SK-N-SH treated with all-trans-retinoic acid at 6 μM for 48 hours (cell line): ENCODE measurements around the gene ATPAF1.

Source experiments
- ARNTL ChIP-seq: fragments of 450-650 bp; formaldehyde crosslinking; IDR thresholded peaks from 2 replicates; pipeline ENCODE4 v1.5.0; 2020; ENCODE audit warnings: low read depth, mild to moderate bottlenecking, moderate library complexity, borderline replicate concordance
- GLIS3 ChIP-seq: fragments of 250-450 bp; sonication (Bioruptor Pico); IDR thresholded peaks from 2 replicates; pipeline ENCODE4 v1.5.0; 2020; ENCODE audit warnings: mild to moderate bottlenecking, moderate library complexity
- OSR1 ChIP-seq: fragments of 250-450 bp; sonication (Bioruptor Pico); IDR thresholded peaks from 2 replicates; pipeline ENCODE4 v1.8.0; 2022; ENCODE audit warnings: moderate library complexity, mild to moderate bottlenecking, inconsistent platforms
- PPARA ChIP-seq: fragments of 250-450 bp; sonication (Bioruptor Pico); IDR thresholded peaks from 2 replicates; pipeline ENCODE4 v1.5.0; 2020; ENCODE audit warnings: mild to moderate bottlenecking, borderline replicate concordance
- RARB ChIP-seq: fragments of 250-450 bp; sonication (Bioruptor Pico); IDR thresholded peaks from 2 replicates; pipeline ENCODE4 v1.8.0; 2021; ENCODE audit warnings: mild to moderate bottlenecking, moderate library complexity
- SNAI2 ChIP-seq: fragments of 250-450 bp; sonication (Bioruptor Pico); IDR thresholded peaks from 2 replicates; pipeline ENCODE4 v1.5.0; 2020; ENCODE audit warnings: mild to moderate bottlenecking, moderate library complexity
- TCF4 ChIP-seq: fragments of 250-450 bp; sonication (Bioruptor Pico); IDR thresholded peaks from 2 replicates; pipeline ENCODE4 v1.8.0; 2021; ENCODE audit warnings: mild to moderate bottlenecking, moderate library complexity, borderline replicate concordance
- ZC3H10 ChIP-seq: fragments of 250-450 bp; sonication (Bioruptor Pico); IDR thresholded peaks from 2 replicates; pipeline ENCODE4 v1.5.1; 2021; ENCODE audit warnings: mild to moderate bottlenecking, moderate library complexity
- ZNF565 ChIP-seq: fragments of 450-650 bp; formaldehyde crosslinking; conservative IDR thresholded peaks from 2 replicates; pipeline ENCODE4 v1.5.0; 2020; ENCODE audit warnings: low read depth, mild to moderate bottlenecking, moderate library complexity
- TF ChIP-seq, protein P1 (sequence below): fragments of 250-450 bp; sonication (Bioruptor Pico); IDR thresholded peaks from 2 replicates; pipeline ENCODE4 v1.5.0; 2020; ENCODE audit warnings: mild to moderate bottlenecking, moderate library complexity
- TF ChIP-seq, protein P2 (sequence below): fragments of 250-450 bp; sonication (Bioruptor Pico); IDR thresholded peaks from 2 replicates; pipeline ENCODE4 v1.8.0; 2020; ENCODE audit warnings: mild to moderate bottlenecking, moderate library complexity, borderline replicate concordance
- TF ChIP-seq, protein P3 (sequence below): fragments of 250-450 bp; sonication (Bioruptor Pico); IDR thresholded peaks from 2 replicates; pipeline ENCODE4 v1.5.1; 2020; ENCODE audit warnings: low read depth, mild to moderate bottlenecking, moderate library complexity
- TF ChIP-seq, protein P4 (sequence below): fragments of 250-450 bp; sonication (Bioruptor Pico); IDR thresholded peaks from 2 replicates; pipeline ENCODE4 v1.5.1; 2021; ENCODE audit warnings: mild to moderate bottlenecking, moderate library complexity

DNA sequence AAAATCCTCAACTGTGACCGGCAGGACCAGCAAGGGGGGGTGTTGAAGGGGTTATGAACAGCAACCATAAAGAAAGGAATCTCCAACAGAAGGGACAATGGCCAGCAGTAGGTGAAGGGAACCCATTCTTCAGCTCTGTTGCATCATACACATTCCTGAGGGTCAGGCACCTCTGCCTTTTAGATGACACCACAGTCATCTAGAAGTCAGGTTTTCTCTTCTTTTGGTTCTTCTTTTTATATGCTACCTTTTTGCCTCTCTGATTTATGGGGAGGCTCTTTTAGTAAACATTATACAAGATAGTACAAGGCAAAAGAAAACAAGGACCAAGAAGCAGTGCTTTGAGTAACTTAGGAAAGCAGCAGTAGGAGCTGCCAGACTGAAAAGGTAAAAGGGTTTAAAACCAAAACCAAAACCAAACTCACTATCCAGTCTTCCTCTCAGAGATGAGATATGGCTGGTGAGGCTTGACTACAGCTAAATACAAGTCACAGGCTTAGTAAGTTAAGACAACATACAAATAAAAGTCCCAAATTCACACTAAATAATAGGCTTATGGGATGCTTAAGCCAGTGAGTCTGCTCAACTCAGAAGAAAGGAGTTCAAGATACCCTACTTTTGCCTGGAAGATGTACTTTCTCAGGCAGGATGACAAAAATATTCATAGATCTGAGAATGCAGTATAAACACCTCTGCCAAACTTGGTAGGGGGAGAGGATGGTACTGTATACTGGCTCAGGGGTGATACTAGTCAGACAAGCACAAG, 7.6 kb upstream of the ATPAF1 start:
- TF ChIP-seq, protein P1, sequence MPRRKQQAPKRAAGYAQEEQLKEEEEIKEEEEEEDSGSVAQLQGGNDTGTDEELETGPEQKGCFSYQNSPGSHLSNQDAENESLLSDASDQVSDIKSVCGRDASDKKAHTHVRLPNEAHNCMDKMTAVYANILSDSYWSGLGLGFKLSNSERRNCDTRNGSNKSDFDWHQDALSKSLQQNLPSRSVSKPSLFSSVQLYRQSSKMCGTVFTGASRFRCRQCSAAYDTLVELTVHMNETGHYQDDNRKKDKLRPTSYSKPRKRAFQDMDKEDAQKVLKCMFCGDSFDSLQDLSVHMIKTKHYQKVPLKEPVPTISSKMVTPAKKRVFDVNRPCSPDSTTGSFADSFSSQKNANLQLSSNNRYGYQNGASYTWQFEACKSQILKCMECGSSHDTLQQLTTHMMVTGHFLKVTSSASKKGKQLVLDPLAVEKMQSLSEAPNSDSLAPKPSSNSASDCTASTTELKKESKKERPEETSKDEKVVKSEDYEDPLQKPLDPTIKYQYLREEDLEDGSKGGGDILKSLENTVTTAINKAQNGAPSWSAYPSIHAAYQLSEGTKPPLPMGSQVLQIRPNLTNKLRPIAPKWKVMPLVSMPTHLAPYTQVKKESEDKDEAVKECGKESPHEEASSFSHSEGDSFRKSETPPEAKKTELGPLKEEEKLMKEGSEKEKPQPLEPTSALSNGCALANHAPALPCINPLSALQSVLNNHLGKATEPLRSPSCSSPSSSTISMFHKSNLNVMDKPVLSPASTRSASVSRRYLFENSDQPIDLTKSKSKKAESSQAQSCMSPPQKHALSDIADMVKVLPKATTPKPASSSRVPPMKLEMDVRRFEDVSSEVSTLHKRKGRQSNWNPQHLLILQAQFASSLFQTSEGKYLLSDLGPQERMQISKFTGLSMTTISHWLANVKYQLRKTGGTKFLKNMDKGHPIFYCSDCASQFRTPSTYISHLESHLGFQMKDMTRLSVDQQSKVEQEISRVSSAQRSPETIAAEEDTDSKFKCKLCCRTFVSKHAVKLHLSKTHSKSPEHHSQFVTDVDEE = no peak
- TF ChIP-seq ZNF565 (CRISPR knock-in tag) = no peak
- TF ChIP-seq, protein P2, sequence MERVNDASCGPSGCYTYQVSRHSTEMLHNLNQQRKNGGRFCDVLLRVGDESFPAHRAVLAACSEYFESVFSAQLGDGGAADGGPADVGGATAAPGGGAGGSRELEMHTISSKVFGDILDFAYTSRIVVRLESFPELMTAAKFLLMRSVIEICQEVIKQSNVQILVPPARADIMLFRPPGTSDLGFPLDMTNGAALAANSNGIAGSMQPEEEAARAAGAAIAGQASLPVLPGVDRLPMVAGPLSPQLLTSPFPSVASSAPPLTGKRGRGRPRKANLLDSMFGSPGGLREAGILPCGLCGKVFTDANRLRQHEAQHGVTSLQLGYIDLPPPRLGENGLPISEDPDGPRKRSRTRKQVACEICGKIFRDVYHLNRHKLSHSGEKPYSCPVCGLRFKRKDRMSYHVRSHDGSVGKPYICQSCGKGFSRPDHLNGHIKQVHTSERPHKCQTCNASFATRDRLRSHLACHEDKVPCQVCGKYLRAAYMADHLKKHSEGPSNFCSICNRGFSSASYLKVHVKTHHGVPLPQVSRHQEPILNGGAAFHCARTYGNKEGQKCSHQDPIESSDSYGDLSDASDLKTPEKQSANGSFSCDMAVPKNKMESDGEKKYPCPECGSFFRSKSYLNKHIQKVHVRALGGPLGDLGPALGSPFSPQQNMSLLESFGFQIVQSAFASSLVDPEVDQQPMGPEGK (CRISPR knock-in tag) = no peak
- no peak for TF ChIP-seq GLIS3 (CRISPR knock-in tag)
- no peak for TF ChIP-seq RARB
- TF ChIP-seq, protein P3, sequence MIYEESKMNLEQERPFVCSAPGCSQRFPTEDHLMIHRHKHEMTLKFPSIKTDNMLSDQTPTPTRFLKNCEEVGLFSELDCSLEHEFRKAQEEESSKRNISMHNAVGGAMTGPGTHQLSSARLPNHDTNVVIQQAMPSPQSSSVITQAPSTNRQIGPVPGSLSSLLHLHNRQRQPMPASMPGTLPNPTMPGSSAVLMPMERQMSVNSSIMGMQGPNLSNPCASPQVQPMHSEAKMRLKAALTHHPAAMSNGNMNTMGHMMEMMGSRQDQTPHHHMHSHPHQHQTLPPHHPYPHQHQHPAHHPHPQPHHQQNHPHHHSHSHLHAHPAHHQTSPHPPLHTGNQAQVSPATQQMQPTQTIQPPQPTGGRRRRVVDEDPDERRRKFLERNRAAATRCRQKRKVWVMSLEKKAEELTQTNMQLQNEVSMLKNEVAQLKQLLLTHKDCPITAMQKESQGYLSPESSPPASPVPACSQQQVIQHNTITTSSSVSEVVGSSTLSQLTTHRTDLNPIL (CRISPR knock-in tag) = no peak
- TF ChIP-seq, protein P4, sequence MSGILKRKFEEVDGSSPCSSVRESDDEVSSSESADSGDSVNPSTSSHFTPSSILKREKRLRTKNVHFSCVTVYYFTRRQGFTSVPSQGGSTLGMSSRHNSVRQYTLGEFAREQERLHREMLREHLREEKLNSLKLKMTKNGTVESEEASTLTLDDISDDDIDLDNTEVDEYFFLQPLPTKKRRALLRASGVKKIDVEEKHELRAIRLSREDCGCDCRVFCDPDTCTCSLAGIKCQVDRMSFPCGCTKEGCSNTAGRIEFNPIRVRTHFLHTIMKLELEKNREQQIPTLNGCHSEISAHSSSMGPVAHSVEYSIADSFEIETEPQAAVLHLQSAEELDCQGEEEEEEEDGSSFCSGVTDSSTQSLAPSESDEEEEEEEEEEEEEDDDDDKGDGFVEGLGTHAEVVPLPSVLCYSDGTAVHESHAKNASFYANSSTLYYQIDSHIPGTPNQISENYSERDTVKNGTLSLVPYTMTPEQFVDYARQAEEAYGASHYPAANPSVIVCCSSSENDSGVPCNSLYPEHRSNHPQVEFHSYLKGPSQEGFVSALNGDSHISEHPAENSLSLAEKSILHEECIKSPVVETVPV (CRISPR knock-in tag) = no peak
- TF ChIP-seq ARNTL (CRISPR knock-in tag) = no peak
- no peak for TF ChIP-seq SNAI2
- no peak for TF ChIP-seq TCF4 (CRISPR knock-in tag)
- no peak for TF ChIP-seq OSR1
- no peak for TF ChIP-seq PPARA (CRISPR knock-in tag)
- TF ChIP-seq ZC3H10 = no peak
